A549 (cell line): Measurements from ENCODE around the gene GSTP1. TPM values are rescaled to one million over a fixed set of nuclear protein-coding genes. Genes with fewer than 3 reads are reported as not detected.

Experiments
- ATAC-seq, 2 experiments: fragments of 200-7000 bp in 1 of 2; fragments of >200 bp in 1 of 2; cut with Nextera tagmentation in 1 of 2; cut with Tn5 transposase in 1 of 2; 3 replicates each; pipeline versions ENCODE4 v1.8.0 to v1.9.1; 2018 to 2020; ENCODE audit warnings: mild to moderate bottlenecking in 1 of 2, moderate library complexity in 1 of 2
- CTCF ChIA-PET: fragments of 300-600 bp; sonication (Branson Sonifier 250); formaldehyde crosslinking; extraction: SDS; loops from one replicate; lab custom pipeline; 2021; ENCODE audit warnings: antibody characterized with exemption, inconsistent platforms; lab: Yijun Ruan, JAX
- POLR2A ChIA-PET: fragments of 350-600 bp; formaldehyde crosslinking; extraction: SDS; loops from one replicate; lab custom pipeline; 2021; ENCODE audit warnings: antibody characterized with exemption, inconsistent platforms; lab: Yijun Ruan, JAX
- DNase-seq, 2 experiments: peaks; one replicate each; pipeline versions ENCODE4 v3.0.0 to v3.0.0-alpha.2; 2011 to 2016; ENCODE audit warnings: low read depth in 1 of 2, low spot score in 1 of 2
- FAIRE-seq: peaks from 2 replicates; lab custom pipeline; 2011; peaks lifted over from hg19 to GRCh38; lab: Jason Lieb, UNC
- H3K27ac ChIP-seq, 2 experiments: fragments of >200 bp; sonication (Bioruptor Twin); formaldehyde crosslinking; 3 replicates each; pipeline ENCODE4 v1.5.1; 2016 to 2017
- H3K4me1 ChIP-seq: fragments of >200 bp; sonication (Bioruptor Twin); formaldehyde crosslinking; 3 replicates; pipeline ENCODE4 v1.6.1; 2016
- H3K4me2 ChIP-seq: fragments of >200 bp; sonication (Bioruptor Twin); formaldehyde crosslinking; 3 replicates; pipeline ENCODE4 v1.6.1; 2016
- H3K4me3 ChIP-seq: fragments of >200 bp; sonication (Bioruptor Twin); formaldehyde crosslinking; 3 replicates; pipeline ENCODE4 v1.5.1; 2016
- H3K9me3 ChIP-seq: fragments of >200 bp; sonication (Bioruptor Twin); formaldehyde crosslinking; 3 replicates; pipeline ENCODE4 v1.6.1; 2016
- CHD4 ChIP-seq: fragments of 200-600 bp; sonication (generic); IDR thresholded peaks from 2 replicates; pipeline ENCODE4 v1.6.1; 2016; ENCODE audit warnings: antibody characterized with exemption, mild to moderate bottlenecking, borderline replicate concordance
- CTCF ChIP-seq: fragments of >200 bp; sonication (Bioruptor Twin); formaldehyde crosslinking; IDR thresholded peaks from 3 replicates; pipeline ENCODE4 v1.5.1; 2016
- ELK1 ChIP-seq: fragments of 150-350 bp; IDR thresholded peaks from 2 replicates; pipeline ENCODE4 v1.6.1; 2014; ENCODE audit warnings: low read depth, mild to moderate bottlenecking, low read length
- FOSB ChIP-seq: fragments of 250-450 bp; sonication (Bioruptor Pico); IDR thresholded peaks from 2 replicates; pipeline ENCODE4 v1.5.0; 2020; ENCODE audit warnings: mild to moderate bottlenecking, moderate library complexity
- FOXS1 ChIP-seq: fragments of 250-450 bp; sonication (Bioruptor Pico); IDR thresholded peaks from 2 replicates; pipeline ENCODE4 v1.5.0; 2020; ENCODE audit warnings: mild to moderate bottlenecking, moderate library complexity
- GATA3 ChIP-seq: IDR thresholded peaks from 2 replicates; pipeline ENCODE4 v1.6.1; 2012; ENCODE audit warnings: borderline replicate concordance
- HDAC2 ChIP-seq: fragments of 200-600 bp; sonication (generic); IDR thresholded peaks from 2 replicates; pipeline ENCODE4 v1.6.1; 2016
- HMGXB4 ChIP-seq: fragments of 250-450 bp; sonication (Bioruptor Pico); IDR thresholded peaks from 2 replicates; pipeline ENCODE4 v1.5.0; 2021; ENCODE audit warnings: mild to moderate bottlenecking, moderate library complexity, borderline replicate concordance
- HOXA7 ChIP-seq: fragments of 250-450 bp; sonication (Bioruptor Pico); IDR thresholded peaks from 2 replicates; pipeline ENCODE4 v1.5.0; 2020; ENCODE audit warnings: mild to moderate bottlenecking, moderate library complexity
- HOXB13 ChIP-seq: fragments of 250-450 bp; sonication (Bioruptor Pico); IDR thresholded peaks from 2 replicates; pipeline ENCODE4 v1.5.0; 2020; ENCODE audit warnings: low read depth, mild to moderate bottlenecking, moderate library complexity
- HOXB5 ChIP-seq: fragments of 250-450 bp; sonication (Bioruptor Pico); IDR thresholded peaks from 2 replicates; pipeline ENCODE4 v1.5.0; 2020; ENCODE audit warnings: mild to moderate bottlenecking, moderate library complexity
- JUN ChIP-seq, 2 experiments: fragments of >200 bp; sonication (Bioruptor Twin); formaldehyde crosslinking; IDR thresholded peaks; 2 replicates in 1 of 2; 3 replicates in 1 of 2; pipeline ENCODE4 v1.6.1; 2016 to 2017
- JUNB ChIP-seq: fragments of >200 bp; sonication (Bioruptor Twin); formaldehyde crosslinking; IDR thresholded peaks from 2 replicates; pipeline ENCODE4 v1.6.1; 2016
- MAZ ChIP-seq: fragments of 150-350 bp; IDR thresholded peaks from 2 replicates; pipeline ENCODE4 v1.6.1; 2014; ENCODE audit warnings: antibody characterized with exemption, low read depth, low read length, borderline replicate concordance
- NPAS2 ChIP-seq: fragments of 250-450 bp; sonication (Bioruptor Pico); IDR thresholded peaks from 2 replicates; pipeline ENCODE4 v1.8.0; 2022; ENCODE audit warnings: mild to moderate bottlenecking, moderate library complexity, borderline replicate concordance
- NR3C1 ChIP-seq: fragments of >200 bp; sonication (Bioruptor Twin); formaldehyde crosslinking; IDR thresholded peaks from 3 replicates; pipeline ENCODE4 v1.6.1; 2017
- POLR2AphosphoS2 ChIP-seq: conservative IDR thresholded peaks from 2 replicates; pipeline ENCODE4 v1.6.1; 2012; ENCODE audit warnings: low read length, improper control_type of control experiment, inconsistent platforms
- RAD21 ChIP-seq, 2 experiments: fragments of >200 bp in 1 of 2; sonication (Bioruptor Twin) in 1 of 2; formaldehyde crosslinking in 1 of 2; IDR thresholded peaks in 1 of 2; conservative IDR thresholded peaks in 1 of 2; 2 replicates in 1 of 2; 3 replicates in 1 of 2; pipeline ENCODE4 v1.6.1; 2012 to 2018; ENCODE audit warnings: inconsistent platforms in 1 of 2
- RFX5 ChIP-seq: fragments of 450-650 bp; IDR thresholded peaks from 2 replicates; pipeline ENCODE4 v1.7.1; 2014; ENCODE audit warnings: antibody characterized with exemption, mild to moderate bottlenecking, moderate library complexity
- RNF2 ChIP-seq: fragments of 200-600 bp; sonication (generic); IDR thresholded peaks from 2 replicates; pipeline ENCODE4 v1.6.1; 2016; ENCODE audit warnings: low read depth, mild to moderate bottlenecking, antibody characterized with exemption, moderate library complexity, borderline replicate concordance
- SMC3 ChIP-seq: fragments of >200 bp; sonication (Bioruptor Twin); formaldehyde crosslinking; IDR thresholded peaks from 3 replicates; pipeline ENCODE4 v1.6.1; 2018; ENCODE audit warnings: inconsistent platforms
- ZFP36 ChIP-seq: fragments of 450-650 bp; IDR thresholded peaks from 2 replicates; pipeline ENCODE4 v1.6.1; 2014; ENCODE audit warnings: borderline replicate concordance; ENCODE audit not compliant: partially characterized antibody
- WGBS: methylation state at CpG from one replicate; pipeline ENCODE4 v1.1.6; 2017; ENCODE audit errors: missing lambda C conversion rate; 5-methylcytosine and 5-hydroxymethylcytosine counted together
- polyA plus RNA-seq, 4 experiments: library from polyadenylated mRNA; depleted of rRNA in 3 of 4; stranded (reverse); fragments of >200 nt; fragmentation: RNase III in 1 of 4; extraction: RNeasy Plus Mini Kit Qiagen cat#74134 plus additional on column Dnase treatment in 1 of 4; gene quantifications; 2 replicates in 3 of 4; 3 replicates in 1 of 4; pipeline ENCODE4 v1.2.3, GENCODE V29; 2011 to 2017
- TF ChIP-seq, protein P1 (sequence below): fragments of >200 bp; sonication (Bioruptor Twin); formaldehyde crosslinking; IDR thresholded peaks from 3 replicates; pipeline ENCODE4 v1.6.1; 2016
- TF ChIP-seq, protein P2 (sequence below): fragments of 200-600 bp; sonication (generic); IDR thresholded peaks from 2 replicates; pipeline ENCODE4 v1.6.1; 2016; ENCODE audit warnings: antibody characterized with exemption, mild to moderate bottlenecking, moderate library complexity

Gene GSTP1
- polyA plus RNA-seq, 2 of the 4 experiments (the other 2 are of a cell fraction) = 991 to 1,034 TPM

GRCh38 chr11:67538823-67539505 is 44.6 kb upstream of the GSTP1 start (continued):
- no peak for TF ChIP-seq FOSB (CRISPR knock-in tag)
- TF ChIP-seq RAD21 (conservative IDR thresholded peaks at IDR 0.05 in 1 of 2, IDR thresholded peaks at IDR 0.05 in 1 of 2) = no peak
- TF ChIP-seq, protein P1, sequence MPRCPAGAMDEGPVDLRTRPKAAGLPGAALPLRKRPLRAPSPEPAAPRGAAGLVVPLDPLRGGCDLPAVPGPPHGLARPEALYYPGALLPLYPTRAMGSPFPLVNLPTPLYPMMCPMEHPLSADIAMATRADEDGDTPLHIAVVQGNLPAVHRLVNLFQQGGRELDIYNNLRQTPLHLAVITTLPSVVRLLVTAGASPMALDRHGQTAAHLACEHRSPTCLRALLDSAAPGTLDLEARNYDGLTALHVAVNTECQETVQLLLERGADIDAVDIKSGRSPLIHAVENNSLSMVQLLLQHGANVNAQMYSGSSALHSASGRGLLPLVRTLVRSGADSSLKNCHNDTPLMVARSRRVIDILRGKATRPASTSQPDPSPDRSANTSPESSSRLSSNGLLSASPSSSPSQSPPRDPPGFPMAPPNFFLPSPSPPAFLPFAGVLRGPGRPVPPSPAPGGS = no peak
- TF ChIP-seq JUNB = no peak
- no peak for TF ChIP-seq HDAC2
- TF ChIP-seq HOXB5 (CRISPR knock-in tag) = no peak

- WGBS = 63% methylated on average over 4 of the region's 4 CpGs
- peaks cover 19% of the 10 kb centered on the region for H3K9me3 ChIP-seq
- TF ChIP-seq POLR2AphosphoS2 (no peak), GATA3 (no peak), CTCF (no peak), RNF2 (no peak), RFX5 (no peak), JUNB (no peak), MAZ (no peak), HMGXB4 (CRISPR knock-in tag) (no peak), FOSB (CRISPR knock-in tag) (no peak), HOXB13 (CRISPR knock-in tag) (no peak), ELK1 (no peak), NR3C1 (no peak), SMC3 (no peak), JUN (IDR thresholded peaks at IDR 0.05) (no peak), HOXA7 (CRISPR knock-in tag) (no peak), NPAS2 (no peak), ZFP36 (no peak), FOXS1 (CRISPR knock-in tag) (no peak), CHD4 (no peak)
- TF ChIP-seq, protein P2, sequence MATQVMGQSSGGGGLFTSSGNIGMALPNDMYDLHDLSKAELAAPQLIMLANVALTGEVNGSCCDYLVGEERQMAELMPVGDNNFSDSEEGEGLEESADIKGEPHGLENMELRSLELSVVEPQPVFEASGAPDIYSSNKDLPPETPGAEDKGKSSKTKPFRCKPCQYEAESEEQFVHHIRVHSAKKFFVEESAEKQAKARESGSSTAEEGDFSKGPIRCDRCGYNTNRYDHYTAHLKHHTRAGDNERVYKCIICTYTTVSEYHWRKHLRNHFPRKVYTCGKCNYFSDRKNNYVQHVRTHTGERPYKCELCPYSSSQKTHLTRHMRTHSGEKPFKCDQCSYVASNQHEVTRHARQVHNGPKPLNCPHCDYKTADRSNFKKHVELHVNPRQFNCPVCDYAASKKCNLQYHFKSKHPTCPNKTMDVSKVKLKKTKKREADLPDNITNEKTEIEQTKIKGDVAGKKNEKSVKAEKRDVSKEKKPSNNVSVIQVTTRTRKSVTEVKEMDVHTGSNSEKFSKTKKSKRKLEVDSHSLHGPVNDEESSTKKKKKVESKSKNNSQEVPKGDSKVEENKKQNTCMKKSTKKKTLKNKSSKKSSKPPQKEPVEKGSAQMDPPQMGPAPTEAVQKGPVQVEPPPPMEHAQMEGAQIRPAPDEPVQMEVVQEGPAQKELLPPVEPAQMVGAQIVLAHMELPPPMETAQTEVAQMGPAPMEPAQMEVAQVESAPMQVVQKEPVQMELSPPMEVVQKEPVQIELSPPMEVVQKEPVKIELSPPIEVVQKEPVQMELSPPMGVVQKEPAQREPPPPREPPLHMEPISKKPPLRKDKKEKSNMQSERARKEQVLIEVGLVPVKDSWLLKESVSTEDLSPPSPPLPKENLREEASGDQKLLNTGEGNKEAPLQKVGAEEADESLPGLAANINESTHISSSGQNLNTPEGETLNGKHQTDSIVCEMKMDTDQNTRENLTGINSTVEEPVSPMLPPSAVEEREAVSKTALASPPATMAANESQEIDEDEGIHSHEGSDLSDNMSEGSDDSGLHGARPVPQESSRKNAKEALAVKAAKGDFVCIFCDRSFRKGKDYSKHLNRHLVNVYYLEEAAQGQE = no peak
- ChIA-PET CTCF (interaction anchor here (1.4 kb wide), 1 partner anchor 9 kb away, joined by 3 read pairs; no protein-coding TSS in a partner anchor), POLR2A (no interaction called here)
- peaks cover 5% of the 10 kb centered on the region for H3K4me1 ChIP-seq
- no peak overlapping the region for H3K4me2 ChIP-seq
- DNase-seq = no peak
- no peak for ATAC-seq
- H3K27ac ChIP-seq = no peak overlapping the region
- H3K4me3 ChIP-seq = no peak overlapping the region
- no peak for FAIRE-seq
Observed at GRCh38 chr11:67539550-67539949, 44.1 kb upstream of the GSTP1 start.
